Endothelial cell of umbilical vein (primary cell): ENCODE data around the gene ITM2B. TPM values are rescaled to one million over a fixed set of nuclear protein-coding genes. Genes with fewer than 3 reads are reported as not detected.

Source experiments
- BruUV-seq: library from RNA; stranded (reverse); fragments of 400-500 nt; replicated peaks from 2 replicates; lab custom pipeline; 2021; lab: Mats Ljungman, UMichigan
- CTCF ChIA-PET: fragments of 300-600, 350-600 bp; sonication (Branson Sonifier 250); formaldehyde crosslinking; loops from one replicate; lab custom pipeline; 2021; ENCODE audit warnings: antibody characterized with exemption, inconsistent platforms; lab: Charles Lee
- POLR2A ChIA-PET: fragments of 300-600, 350-600 bp; sonication (Branson Sonifier 250); formaldehyde crosslinking; loops from one replicate; lab custom pipeline; 2021; ENCODE audit warnings: antibody characterized with exemption, inconsistent platforms; lab: Charles Lee
- DNase-seq: peaks from one replicate; pipeline ENCODE4 v3.0.0-alpha.2; 2011; ENCODE audit warnings: low read depth, low spot score
- FAIRE-seq: peaks from 2 replicates; lab custom pipeline; 2011; peaks lifted over from hg19 to GRCh38; lab: Jason Lieb, UNC
- H2AFZ ChIP-seq: 2 replicates; pipeline ENCODE4 v1.6.0; 2012; ENCODE audit warnings: low read depth, low read length, control low read depth, inconsistent platforms
- H3K27ac ChIP-seq: 2 replicates; pipeline ENCODE4 v1.5.1; 2011; ENCODE audit warnings: low read depth, mild to moderate bottlenecking, control low read depth, low read length, moderate library complexity; ENCODE audit not compliant: insufficient read depth
- H3K27me3 ChIP-seq, 2 experiments: 2 replicates each; pipeline versions ENCODE4 v1.6.0 to v1.6.1; 2011; ENCODE audit warnings: low read length in 2 of 2, mixed read lengths in 1 of 2; ENCODE audit not compliant: control insufficient read depth in 2 of 2, insufficient read depth in 2 of 2
- H3K36me3 ChIP-seq, 2 experiments: 2 replicates in 1 of 2; 3 replicates in 1 of 2; pipeline ENCODE4 v1.5.1; 2011; ENCODE audit warnings: low read length in 2 of 2, mild to moderate bottlenecking in 1 of 2, moderate library complexity in 1 of 2; ENCODE audit not compliant: control insufficient read depth in 2 of 2, insufficient read depth in 2 of 2; ENCODE audit errors: extremely low read depth in 1 of 2
- H3K4me1 ChIP-seq: 3 replicates; pipeline ENCODE4 v1.5.1; 2011; ENCODE audit warnings: mild to moderate bottlenecking, low read length; ENCODE audit not compliant: control insufficient read depth, insufficient read depth; ENCODE audit errors: extremely low read depth
- H3K4me2 ChIP-seq: 2 replicates; pipeline ENCODE4 v1.6.1; 2011; ENCODE audit warnings: low read length, control low read depth, mixed read lengths; ENCODE audit not compliant: insufficient read depth
- H3K4me3 ChIP-seq, 3 experiments: fragments of 200-600 bp in 1 of 3; sonication (generic), shearing (Covaris generic) in 1 of 3; replicated peaks in 1 of 3; 2 replicates each; pipeline ENCODE4 v1.5.1; 2011 to 2016; ENCODE audit warnings: control low read depth in 3 of 3, low read length in 3 of 3, mild to moderate bottlenecking in 2 of 3, inconsistent platforms in 1 of 3, low read depth in 1 of 3, moderate library complexity in 1 of 3; ENCODE audit not compliant: insufficient read depth in 1 of 3
- H3K79me2 ChIP-seq: 2 replicates; pipeline ENCODE4 v1.6.0; 2012; ENCODE audit warnings: low read length, inconsistent platforms; ENCODE audit not compliant: control insufficient read depth, insufficient read depth
- H3K9ac ChIP-seq: replicated peaks from 2 replicates; pipeline ENCODE3; 2011; ENCODE audit warnings: low read length, control low read depth; ENCODE audit not compliant: insufficient read depth; ENCODE audit errors: extremely low read depth
- H3K9me1 ChIP-seq: replicated peaks from 3 replicates; pipeline ENCODE4 v1.6.0; 2011; ENCODE audit warnings: mild to moderate bottlenecking, low read length; ENCODE audit not compliant: control insufficient read depth, insufficient read depth; ENCODE audit errors: extremely low read depth
- H3K9me3 ChIP-seq: replicated peaks from 2 replicates; pipeline ENCODE4 v1.5.1; 2012; ENCODE audit warnings: low read length, inconsistent platforms; ENCODE audit not compliant: control insufficient read depth, insufficient read depth
- H4K20me1 ChIP-seq: replicated peaks from 2 replicates; pipeline ENCODE3; 2011; ENCODE audit warnings: mild to moderate bottlenecking, low read length; ENCODE audit not compliant: control insufficient read depth, insufficient read depth; ENCODE audit errors: extremely low read depth
- CTCF ChIP-seq, 2 donors: IDR thresholded peaks; 1 replicate in 1 of 2; 2 replicates in 1 of 2; pipeline ENCODE4 v1.5.1; 2011; ENCODE audit warnings: low read length in 2 of 2, mild to moderate bottlenecking in 2 of 2, moderate library complexity in 2 of 2, control low read depth in 1 of 2, inconsistent platforms in 1 of 2, low read depth in 1 of 2; ENCODE audit not compliant: insufficient read depth in 1 of 2; ENCODE audit errors: extremely low read depth in 1 of 2
- EZH2 ChIP-seq: IDR thresholded peaks from 2 replicates; pipeline ENCODE4 v1.6.1; 2012; ENCODE audit warnings: borderline replicate concordance, low read depth, mild to moderate bottlenecking, moderate library complexity, low read length, inconsistent platforms; ENCODE audit not compliant: severe bottlenecking
- FOS ChIP-seq: IDR thresholded peaks from 2 replicates; pipeline ENCODE4 v1.6.1; 2011; ENCODE audit warnings: mild to moderate bottlenecking, low read length, moderate library complexity, borderline replicate concordance; ENCODE audit not compliant: insufficient read depth
- GATA2 ChIP-seq: IDR thresholded peaks from 2 replicates; pipeline ENCODE4 v1.7.0; 2011; ENCODE audit warnings: low read depth, mild to moderate bottlenecking, moderate library complexity, mixed read lengths, low read length; ENCODE audit not compliant: insufficient read length, insufficient read depth
- MYC ChIP-seq: IDR thresholded peaks from one replicate; pipeline ENCODE4 v1.6.1; 2011; ENCODE audit warnings: mild to moderate bottlenecking, low read depth, low read length
- POLR2A ChIP-seq: IDR thresholded peaks from 2 replicates; pipeline ENCODE4 v1.6.1; 2012; ENCODE audit warnings: low read depth, mild to moderate bottlenecking, control low read depth, low read length
- POLR2AphosphoS5 ChIP-seq: IDR thresholded peaks from 2 replicates; pipeline ENCODE4 v1.6.1; 2012; ENCODE audit warnings: low read depth, mild to moderate bottlenecking, control low read depth, low read length, moderate library complexity; ENCODE audit not compliant: insufficient read depth
- dilution Hi-C: fragments of 300-500 bp; cut with MboI; formaldehyde crosslinking; loops from one replicate; pipeline ENCODE4 v1.15.0; 2019; ENCODE audit warnings: low sequenced_read_pairs; ENCODE audit not compliant: extremely low pct_ligation_motif_present
- intact Hi-C: fragments of 100-400 bp; cut with micrococcal nuclease; formaldehyde crosslinking; loops from one replicate; pipeline ENCODE4 v1.10.0; 2022
- polyA plus RNA-seq, 4 experiments: library from polyadenylated mRNA; depleted of rRNA in 3 of 4; stranded (reverse) in 3 of 4; unstranded in 1 of 4; fragments of >200 nt; gene quantifications; 2 replicates each; pipeline versions ENCODE4 v1.2.1 to v1.2.3, GENCODE V29; 2011 to 2012; ENCODE audit warnings: missing spikeins in 1 of 4
- total RNA-seq: library from RNA; stranded (reverse); gene quantifications from 2 replicates; pipeline ENCODE4 v1.2.3, GENCODE V29; 2021
- TF ChIP-seq, protein P1 (sequence below): IDR thresholded peaks from 2 replicates; pipeline ENCODE4 v1.6.1; 2011; ENCODE audit not compliant: insufficient read depth, insufficient read length

The ITM2B gene
- total and polyA plus RNA-seq, 2 donors (not counting 3 experiments of a cell fraction or from before 2014, with no cell fraction given): 150 to 271 TPM

DNA sequence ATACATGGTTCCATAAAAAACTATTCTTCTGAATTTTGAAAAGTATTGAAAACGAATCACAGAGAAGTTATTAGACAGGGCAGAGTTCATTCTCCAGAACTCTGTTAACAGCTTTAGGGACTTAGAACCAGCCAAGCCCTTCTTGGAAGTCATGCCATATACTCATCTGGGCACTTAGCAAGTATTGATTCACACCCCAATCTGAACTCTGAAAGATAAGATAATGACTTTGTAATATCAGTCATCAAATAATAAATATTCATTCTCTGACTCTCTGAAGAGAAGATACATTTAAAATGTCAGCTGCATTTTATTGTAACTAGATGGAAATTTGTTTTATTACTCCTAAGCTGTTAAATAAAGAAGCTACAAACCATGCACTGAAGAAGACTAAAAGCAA, 43.8 kb upstream of the ITM2B start:
- Histone ChIP-seq H3K9ac (no peak overlapping the region), H3K4me3 (no peak overlapping the region), H3K4me1 (no peaks in the 10 kb centered on the region), H3K79me2 (no peaks in the 10 kb centered on the region), H3K4me2 (no peak overlapping the region), H2AFZ (no peak overlapping the region), H3K36me3 (no peaks in the 10 kb centered on the region), H3K27ac (no peak overlapping the region), H3K27me3 (peaks cover 5 to 7% of the 10 kb centered on the region in 2 experiments), H4K20me1 (no peaks in the 10 kb centered on the region), H3K9me1 (no peaks in the 10 kb centered on the region), H3K9me3 (no peaks in the 10 kb centered on the region)
- dilution Hi-C loops: no loop called here
- FAIRE-seq (no peak), DNase-seq (no peak)
- POLR2A ChIA-PET: no interaction called here
- CTCF ChIA-PET: interaction anchor here (1.4 kb wide), 1 partner anchor 152 kb away, joined by 3 read pairs; the partner anchor contains the start of gene NUDT15
- intact Hi-C loops: no loop called here
- TF ChIP-seq EZH2 (no peak), GATA2 (no peak), POLR2A (no peak)
- TF ChIP-seq, protein P1, sequence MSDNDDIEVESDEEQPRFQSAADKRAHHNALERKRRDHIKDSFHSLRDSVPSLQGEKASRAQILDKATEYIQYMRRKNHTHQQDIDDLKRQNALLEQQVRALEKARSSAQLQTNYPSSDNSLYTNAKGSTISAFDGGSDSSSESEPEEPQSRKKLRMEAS: no peak
- BruUV-seq: no TSS peak

- Histone ChIP-seq H3K9ac (no peak overlapping the region), H3K27me3 (peaks cover 5 to 9% of the 10 kb centered on the region in 2 experiments), H3K36me3 (no peaks in the 10 kb centered on the region), H3K4me3 (no peak overlapping the region), H3K9me3 (no peaks in the 10 kb centered on the region), H3K4me2 (no peak overlapping the region), H3K27ac (no peak overlapping the region), H3K4me1 (no peaks in the 10 kb centered on the region), H3K79me2 (no peaks in the 10 kb centered on the region), H4K20me1 (no peaks in the 10 kb centered on the region), H2AFZ (no peak overlapping the region), H3K9me1 (no peaks in the 10 kb centered on the region)
- no TSS peak for BruUV-seq
- ChIA-PET CTCF (interaction anchor here (0.7 to 1.1 kb wide), 2 partner anchors 9 to 330 kb away, joined by 3 read pairs; no protein-coding TSS in a partner anchor), POLR2A (no interaction called here)
- DNase-seq (no peak), FAIRE-seq (no peak)
- TF ChIP-seq POLR2AphosphoS5 (no peak), EZH2 (no peak), GATA2 (no peak), FOS (no peak), CTCF (IDR thresholded peaks at IDR 0.05; ENCODE audit: extremely low read depth in 1 of 2, insufficient read depth in 1 of 2, low read depth in 1 of 2, low read length in 2 of 2) (no peak), POLR2A (no peak), MYC (no peak)
- TF ChIP-seq, protein P1: no peak
- intact Hi-C loops: no loop called here
- dilution Hi-C loops: no loop called here
These were observed 40.5 kb upstream of the ITM2B start for GRCh38 chr13:48192411-48192935.
